ENCODE data around the gene SLC33A1. TPM values are rescaled to one million over a fixed set of nuclear protein-coding genes. Genes with fewer than 3 reads are reported as not detected.

The SLC33A1 gene
- total and polyA plus RNA-seq, 4 donors, result 13.8 to 75.2 (median 27.0) TPM

DNA sequence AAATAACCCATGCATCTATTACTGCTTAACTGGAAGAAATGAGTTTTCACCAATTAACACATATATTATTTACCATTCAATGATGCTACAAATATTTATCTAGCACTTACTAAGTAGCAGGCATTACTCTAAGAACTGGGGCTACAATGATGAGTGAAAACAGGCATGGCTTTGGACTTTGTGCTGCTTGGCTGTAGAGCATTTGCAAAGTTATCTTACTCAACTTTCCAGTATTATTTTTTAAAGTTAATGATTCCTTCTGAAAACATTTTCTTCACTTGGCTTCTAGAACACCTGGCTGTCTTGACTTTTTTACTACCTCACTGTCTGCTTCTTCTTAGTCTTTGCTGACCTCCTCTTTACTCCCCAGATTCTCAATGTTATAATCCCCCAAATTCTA, 49.9 kb downstream of the SLC33A1 start:
- TF ChIP-seq SP1 (IDR thresholded peaks at IDR 0.05) (no peak), FOXA1 (IDR thresholded peaks at IDR 0.05) (no peak), RXRA (IDR thresholded peaks at IDR 0.05) (no peak), HNF4A (conservative IDR thresholded peaks at IDR 0.05) (peak; percentile 47 to 64)
- Histone ChIP-seq H3K36me3 (ENCODE audit: control insufficient read depth in 4 of 4, insufficient read depth in 3 of 4, low read depth in 1 of 4, low read length in 3 of 4) (no peaks in the 10 kb centered on the region), H3K4me3 (ENCODE audit: low read depth in 1 of 3, low read length in 3 of 3) (no peak overlapping the region), H3K27ac (ENCODE audit: low read depth in 1 of 2, low read length in 2 of 2) (no peak overlapping the region), H3K27me3 (ENCODE audit: control insufficient read depth in 4 of 4, insufficient read depth in 4 of 4, low read length in 3 of 4) (no peaks in the 10 kb centered on the region), H3K4me1 (ENCODE audit: control insufficient read depth in 4 of 4, insufficient read depth in 4 of 4, low read length in 3 of 4) (peaks cover 0 to 5% (median 4%) of the 10 kb centered on the region in 4 donors), H3K9ac (ENCODE audit: low read depth in 1 of 2, low read length in 2 of 2) (no peak overlapping the region), H3K9me3 (ENCODE audit: control insufficient read depth in 4 of 4, low read length in 3 of 4) (no peaks in the 10 kb centered on the region)
- DNase-seq (ENCODE audit: low spot score), result no peak

DNA sequence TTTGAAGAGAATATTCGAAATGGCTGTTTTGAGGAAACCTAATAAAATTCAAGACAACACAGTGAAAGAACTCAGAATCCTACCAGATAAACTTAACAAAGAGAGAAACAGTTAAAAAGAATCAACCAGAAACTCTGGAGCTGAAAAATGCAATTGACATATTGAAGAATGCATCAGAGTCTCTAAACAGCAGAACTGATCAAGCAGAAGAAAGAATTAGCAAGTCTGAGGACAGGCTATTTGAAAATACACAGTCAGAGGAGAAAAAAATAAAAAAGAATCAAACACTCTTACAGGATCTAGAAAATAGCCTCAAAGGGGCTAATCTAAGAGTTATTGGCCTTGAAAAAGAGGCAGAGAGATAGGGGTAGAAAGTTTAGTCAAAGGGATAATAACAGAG, 61.7 kb downstream of the SLC33A1 start:
- Histone ChIP-seq H3K27ac (ENCODE audit: low read depth in 1 of 2, low read length in 2 of 2) (no peak overlapping the region), H3K4me1 (ENCODE audit: control insufficient read depth in 4 of 4, insufficient read depth in 4 of 4, low read length in 3 of 4) (no peaks in the 10 kb centered on the region), H3K4me3 (ENCODE audit: low read depth in 1 of 3, low read length in 3 of 3) (no peak overlapping the region), H3K36me3 (ENCODE audit: control insufficient read depth in 4 of 4, insufficient read depth in 3 of 4, low read depth in 1 of 4, low read length in 3 of 4) (no peaks in the 10 kb centered on the region), H3K27me3 (ENCODE audit: control insufficient read depth in 4 of 4, insufficient read depth in 4 of 4, low read length in 3 of 4) (no peaks in the 10 kb centered on the region), H3K9ac (ENCODE audit: low read depth in 1 of 2, low read length in 2 of 2) (no peak overlapping the region), H3K9me3 (ENCODE audit: control insufficient read depth in 4 of 4, low read length in 3 of 4) (no peaks in the 10 kb centered on the region)
- TF ChIP-seq, protein P1, sequence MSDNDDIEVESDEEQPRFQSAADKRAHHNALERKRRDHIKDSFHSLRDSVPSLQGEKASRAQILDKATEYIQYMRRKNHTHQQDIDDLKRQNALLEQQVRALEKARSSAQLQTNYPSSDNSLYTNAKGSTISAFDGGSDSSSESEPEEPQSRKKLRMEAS (IDR thresholded peaks at IDR 0.05), result no peak
- TF ChIP-seq HNF4A (conservative IDR thresholded peaks at IDR 0.05) (no peak), GABPA (IDR thresholded peaks at IDR 0.05 in 1 of 2, conservative IDR thresholded peaks at IDR 0.05 in 1 of 2) (no peak), NR2F2 (IDR thresholded peaks at IDR 0.05) (no peak)
- TF ChIP-seq, protein P2, sequence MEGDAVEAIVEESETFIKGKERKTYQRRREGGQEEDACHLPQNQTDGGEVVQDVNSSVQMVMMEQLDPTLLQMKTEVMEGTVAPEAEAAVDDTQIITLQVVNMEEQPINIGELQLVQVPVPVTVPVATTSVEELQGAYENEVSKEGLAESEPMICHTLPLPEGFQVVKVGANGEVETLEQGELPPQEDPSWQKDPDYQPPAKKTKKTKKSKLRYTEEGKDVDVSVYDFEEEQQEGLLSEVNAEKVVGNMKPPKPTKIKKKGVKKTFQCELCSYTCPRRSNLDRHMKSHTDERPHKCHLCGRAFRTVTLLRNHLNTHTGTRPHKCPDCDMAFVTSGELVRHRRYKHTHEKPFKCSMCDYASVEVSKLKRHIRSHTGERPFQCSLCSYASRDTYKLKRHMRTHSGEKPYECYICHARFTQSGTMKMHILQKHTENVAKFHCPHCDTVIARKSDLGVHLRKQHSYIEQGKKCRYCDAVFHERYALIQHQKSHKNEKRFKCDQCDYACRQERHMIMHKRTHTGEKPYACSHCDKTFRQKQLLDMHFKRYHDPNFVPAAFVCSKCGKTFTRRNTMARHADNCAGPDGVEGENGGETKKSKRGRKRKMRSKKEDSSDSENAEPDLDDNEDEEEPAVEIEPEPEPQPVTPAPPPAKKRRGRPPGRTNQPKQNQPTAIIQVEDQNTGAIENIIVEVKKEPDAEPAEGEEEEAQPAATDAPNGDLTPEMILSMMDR (IDR thresholded peaks at IDR 0.05; ENCODE audit: low read depth, low read length, missing input control), result no peak
- DNase-seq (ENCODE audit: low spot score), result no peak
- 90% methylated on average over 1 of the region's 1 CpG for WGBS

DNA sequence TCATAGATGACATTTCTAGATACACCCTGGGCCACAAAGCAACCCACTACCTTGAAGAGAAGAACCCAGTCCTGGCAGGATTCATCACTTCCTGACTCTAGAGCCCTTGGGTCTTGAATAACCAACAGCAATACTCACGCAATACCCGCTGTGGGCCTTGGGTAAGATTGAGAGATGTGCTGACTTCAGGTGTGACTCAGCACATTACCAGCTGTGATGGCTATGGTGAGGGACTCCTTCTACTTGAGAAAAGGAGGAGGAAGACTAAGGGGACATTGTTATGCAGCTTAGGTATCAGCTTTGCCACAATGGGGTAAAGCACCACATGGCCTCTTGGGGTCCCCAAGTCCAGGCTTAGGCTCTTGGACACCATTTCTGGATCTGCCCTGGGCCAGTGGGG, 63.0 kb downstream of the SLC33A1 start:
- 97% methylated on average over 2 of the region's 2 CpGs for WGBS
- Histone ChIP-seq H3K9me3 (ENCODE audit: control insufficient read depth in 4 of 4, low read length in 3 of 4) (no peaks in the 10 kb centered on the region), H3K27ac (ENCODE audit: low read depth in 1 of 2, low read length in 2 of 2) (no peak overlapping the region), H3K9ac (ENCODE audit: low read depth in 1 of 2, low read length in 2 of 2) (no peak overlapping the region), H3K36me3 (ENCODE audit: control insufficient read depth in 4 of 4, insufficient read depth in 3 of 4, low read depth in 1 of 4, low read length in 3 of 4) (no peaks in the 10 kb centered on the region), H3K4me3 (ENCODE audit: low read depth in 1 of 3, low read length in 3 of 3) (no peak overlapping the region), H3K27me3 (ENCODE audit: control insufficient read depth in 4 of 4, insufficient read depth in 4 of 4, low read length in 3 of 4) (no peaks in the 10 kb centered on the region), H3K4me1 (ENCODE audit: control insufficient read depth in 4 of 4, insufficient read depth in 4 of 4, low read length in 3 of 4) (no peaks in the 10 kb centered on the region)
- DNase-seq (ENCODE audit: low spot score), result no peak
- TF ChIP-seq FOXA1 (IDR thresholded peaks at IDR 0.05) (no peak), HNF4G (IDR thresholded peaks at IDR 0.05) (no peak), YY1 (IDR thresholded peaks at IDR 0.05) (no peak), FOXA2 (IDR thresholded peaks at IDR 0.05) (no peak), RAD21 (IDR thresholded peaks at IDR 0.05) (no peak), NR2F2 (IDR thresholded peaks at IDR 0.05) (no peak), SP1 (IDR thresholded peaks at IDR 0.05) (no peak), GABPA (IDR thresholded peaks at IDR 0.05 in 1 of 2, conservative IDR thresholded peaks at IDR 0.05 in 1 of 2) (no peak)
- TF ChIP-seq, protein P3, sequence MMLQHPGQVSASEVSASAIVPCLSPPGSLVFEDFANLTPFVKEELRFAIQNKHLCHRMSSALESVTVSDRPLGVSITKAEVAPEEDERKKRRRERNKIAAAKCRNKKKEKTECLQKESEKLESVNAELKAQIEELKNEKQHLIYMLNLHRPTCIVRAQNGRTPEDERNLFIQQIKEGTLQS (IDR thresholded peaks at IDR 0.05), result no peak
- TF ChIP-seq, protein P4, sequence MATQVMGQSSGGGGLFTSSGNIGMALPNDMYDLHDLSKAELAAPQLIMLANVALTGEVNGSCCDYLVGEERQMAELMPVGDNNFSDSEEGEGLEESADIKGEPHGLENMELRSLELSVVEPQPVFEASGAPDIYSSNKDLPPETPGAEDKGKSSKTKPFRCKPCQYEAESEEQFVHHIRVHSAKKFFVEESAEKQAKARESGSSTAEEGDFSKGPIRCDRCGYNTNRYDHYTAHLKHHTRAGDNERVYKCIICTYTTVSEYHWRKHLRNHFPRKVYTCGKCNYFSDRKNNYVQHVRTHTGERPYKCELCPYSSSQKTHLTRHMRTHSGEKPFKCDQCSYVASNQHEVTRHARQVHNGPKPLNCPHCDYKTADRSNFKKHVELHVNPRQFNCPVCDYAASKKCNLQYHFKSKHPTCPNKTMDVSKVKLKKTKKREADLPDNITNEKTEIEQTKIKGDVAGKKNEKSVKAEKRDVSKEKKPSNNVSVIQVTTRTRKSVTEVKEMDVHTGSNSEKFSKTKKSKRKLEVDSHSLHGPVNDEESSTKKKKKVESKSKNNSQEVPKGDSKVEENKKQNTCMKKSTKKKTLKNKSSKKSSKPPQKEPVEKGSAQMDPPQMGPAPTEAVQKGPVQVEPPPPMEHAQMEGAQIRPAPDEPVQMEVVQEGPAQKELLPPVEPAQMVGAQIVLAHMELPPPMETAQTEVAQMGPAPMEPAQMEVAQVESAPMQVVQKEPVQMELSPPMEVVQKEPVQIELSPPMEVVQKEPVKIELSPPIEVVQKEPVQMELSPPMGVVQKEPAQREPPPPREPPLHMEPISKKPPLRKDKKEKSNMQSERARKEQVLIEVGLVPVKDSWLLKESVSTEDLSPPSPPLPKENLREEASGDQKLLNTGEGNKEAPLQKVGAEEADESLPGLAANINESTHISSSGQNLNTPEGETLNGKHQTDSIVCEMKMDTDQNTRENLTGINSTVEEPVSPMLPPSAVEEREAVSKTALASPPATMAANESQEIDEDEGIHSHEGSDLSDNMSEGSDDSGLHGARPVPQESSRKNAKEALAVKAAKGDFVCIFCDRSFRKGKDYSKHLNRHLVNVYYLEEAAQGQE (IDR thresholded peaks at IDR 0.05), result no peak
- TF ChIP-seq, protein P1 (IDR thresholded peaks at IDR 0.05), result no peak
- TF ChIP-seq, protein P2 (IDR thresholded peaks at IDR 0.05; ENCODE audit: low read depth, low read length, missing input control), result no peak
- TF ChIP-seq, protein P5, sequence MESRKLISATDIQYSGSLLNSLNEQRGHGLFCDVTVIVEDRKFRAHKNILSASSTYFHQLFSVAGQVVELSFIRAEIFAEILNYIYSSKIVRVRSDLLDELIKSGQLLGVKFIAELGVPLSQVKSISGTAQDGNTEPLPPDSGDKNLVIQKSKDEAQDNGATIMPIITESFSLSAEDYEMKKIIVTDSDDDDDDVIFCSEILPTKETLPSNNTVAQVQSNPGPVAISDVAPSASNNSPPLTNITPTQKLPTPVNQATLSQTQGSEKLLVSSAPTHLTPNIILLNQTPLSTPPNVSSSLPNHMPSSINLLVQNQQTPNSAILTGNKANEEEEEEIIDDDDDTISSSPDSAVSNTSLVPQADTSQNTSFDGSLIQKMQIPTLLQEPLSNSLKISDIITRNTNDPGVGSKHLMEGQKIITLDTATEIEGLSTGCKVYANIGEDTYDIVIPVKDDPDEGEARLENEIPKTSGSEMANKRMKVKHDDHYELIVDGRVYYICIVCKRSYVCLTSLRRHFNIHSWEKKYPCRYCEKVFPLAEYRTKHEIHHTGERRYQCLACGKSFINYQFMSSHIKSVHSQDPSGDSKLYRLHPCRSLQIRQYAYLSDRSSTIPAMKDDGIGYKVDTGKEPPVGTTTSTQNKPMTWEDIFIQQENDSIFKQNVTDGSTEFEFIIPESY (IDR thresholded peaks at IDR 0.05), result no peak
